ENCODE data around the gene CYB5A. TPM values are rescaled to one million over a fixed set of nuclear protein-coding genes. Genes with fewer than 3 reads are reported as not detected.
"Not testable (repeated sequence)": the region's sequence is repeated elsewhere in the genome, so short reads cannot be mapped to it uniquely, and the experiment has no call there.

The CYB5A gene
- total RNA-seq, 3 donors from 2014 or later (not counting 1 experiment from before 2014, with no cell fraction given): 10.4 to 14.6 (median 13.0) TPM

DNA sequence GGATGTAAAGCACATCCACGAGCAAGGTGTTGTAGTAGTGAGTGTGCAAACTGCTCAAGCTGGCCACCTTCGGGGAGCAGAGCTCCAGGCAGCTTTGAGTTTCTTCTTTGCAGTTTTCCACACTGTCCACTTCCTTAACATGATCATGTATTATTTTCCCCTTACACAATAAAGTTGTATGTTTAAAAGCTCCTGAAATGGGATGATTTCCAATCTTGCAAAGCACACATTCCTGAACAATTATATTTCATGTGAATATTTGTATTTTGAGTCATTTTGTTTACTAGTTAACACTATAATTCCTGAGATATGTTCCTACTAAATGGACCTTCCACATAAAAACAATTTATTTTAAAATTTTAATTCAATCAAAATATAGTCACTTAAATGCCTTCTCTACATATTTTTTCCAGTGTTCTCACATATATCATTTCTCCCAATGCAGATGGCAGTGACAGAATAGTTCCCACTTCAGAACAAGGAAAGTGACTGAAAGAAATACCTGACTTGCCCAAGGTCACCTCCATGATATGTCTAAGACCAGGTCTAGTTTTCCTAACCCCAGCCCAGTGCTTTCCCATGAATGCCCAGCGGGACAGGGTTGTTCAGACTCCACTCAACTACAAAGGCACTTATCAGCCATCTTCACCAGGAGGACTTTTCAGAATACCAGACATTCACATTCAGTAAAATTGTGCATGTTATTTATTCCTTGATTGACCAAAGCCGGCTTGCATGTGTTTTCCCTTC is 5.5 kb downstream of the CYB5A start:
- H3K4me1 Mint-ChIP-seq: peaks cover 19 to 20% of the 10 kb centered on the region in 2 donors
- H3K36me3 ChIP-seq (ENCODE audit: control insufficient read depth, insufficient read depth, low read length): no peaks in the 10 kb centered on the region
- peaks cover 17% of the 10 kb centered on the region for H3K4me1 ChIP-seq (ENCODE audit: control insufficient read depth, insufficient read depth, low read length)
- no peaks in the 10 kb centered on the region for H3K36me3 Mint-ChIP-seq
- H3K27ac Mint-ChIP-seq: no peak overlapping the region
- no peaks in the 10 kb centered on the region for H3K27me3 Mint-ChIP-seq (ENCODE audit: low read depth in 2 of 2)
- TF ChIP-seq CTCF (IDR thresholded peaks at IDR 0.05): no peak
- H3K27me3 ChIP-seq (ENCODE audit: control insufficient read depth, insufficient read depth, low read length): no peaks in the 10 kb centered on the region
- H3K4me3 ChIP-seq (ENCODE audit: low read length): no peak overlapping the region
- H3K9me3 ChIP-seq (ENCODE audit: control insufficient read depth, insufficient read depth, low read length): no peaks in the 10 kb centered on the region
- intact Hi-C loops (cut with micrococcal nuclease): no loop called here
- H3K4me3 Mint-ChIP-seq: no peak overlapping the region
- no peaks in the 10 kb centered on the region for H3K9me3 Mint-ChIP-seq
- WGBS (ENCODE audit: insufficient coverage): 84% methylated on average over 3 of the region's 4 CpGs
- ATAC-seq: no peak
- H3K27ac ChIP-seq (ENCODE audit: low read length): no peak overlapping the region
- DNase-seq: no peak

DNA sequence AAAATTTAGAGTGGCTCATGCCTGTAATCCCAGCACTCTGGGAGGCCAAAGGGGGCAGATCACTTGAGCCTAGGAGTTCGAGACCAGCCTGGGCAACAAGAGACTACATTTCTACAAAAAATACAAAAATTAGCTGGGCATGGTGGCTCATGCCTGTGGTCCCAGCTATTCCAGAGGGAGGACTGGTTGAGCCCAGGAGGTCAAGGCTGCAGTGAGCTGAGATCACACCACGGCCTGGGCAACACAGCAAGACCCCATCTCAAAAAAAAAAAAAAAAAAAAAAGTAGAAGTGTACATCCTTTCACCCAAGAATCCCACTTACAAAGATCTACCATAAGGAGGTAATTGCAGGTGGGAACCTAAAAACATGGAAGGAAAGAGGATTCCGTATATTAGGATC is 6.2 kb downstream of the CYB5A start:
- H3K27me3 Mint-ChIP-seq (ENCODE audit: low read depth in 2 of 2); H3K9me3 Mint-ChIP-seq; H3K36me3 ChIP-seq (ENCODE audit: control insufficient read depth, insufficient read depth, low read length); H3K4me3 ChIP-seq (ENCODE audit: low read length); H3K27me3 ChIP-seq (ENCODE audit: control insufficient read depth, insufficient read depth, low read length); H3K27ac ChIP-seq (ENCODE audit: low read length); H3K27ac Mint-ChIP-seq; intact Hi-C loops (cut with micrococcal nuclease); ATAC-seq; H3K9me3 ChIP-seq (ENCODE audit: control insufficient read depth, insufficient read depth, low read length); H3K4me3 Mint-ChIP-seq; H3K36me3 Mint-ChIP-seq; DNase-seq; H3K4me1 ChIP-seq (ENCODE audit: control insufficient read depth, insufficient read depth, low read length): not testable (repeated sequence)
- WGBS (ENCODE audit: insufficient coverage): 60% methylated on average over 2 of the region's 3 CpGs
- H3K4me1 Mint-ChIP-seq: peaks cover 20 to 26% of the 10 kb centered on the region in 2 donors

- 100% methylated on average over 1 of the region's 1 CpG for WGBS (ENCODE audit: insufficient coverage)
- Histone ChIP-seq H3K27me3 (ENCODE audit: control insufficient read depth, insufficient read depth, low read length) (no peaks in the 10 kb centered on the region), H3K4me3 (ENCODE audit: low read length) (no peak overlapping the region), H3K4me1 (ENCODE audit: control insufficient read depth, insufficient read depth, low read length) (peaks cover 9% of the 10 kb centered on the region), H3K36me3 (ENCODE audit: control insufficient read depth, insufficient read depth, low read length) (no peaks in the 10 kb centered on the region), H3K9me3 (ENCODE audit: control insufficient read depth, insufficient read depth, low read length) (no peaks in the 10 kb centered on the region), H3K27ac (ENCODE audit: low read length) (no peak overlapping the region)
- H3K9me3 Mint-ChIP-seq: no peaks in the 10 kb centered on the region
- ATAC-seq (no peak), DNase-seq (no peak)
- peaks cover 20 to 27% of the 10 kb centered on the region in 2 donors for H3K4me1 Mint-ChIP-seq
- intact Hi-C loops (cut with micrococcal nuclease): no loop called here
- H3K36me3 Mint-ChIP-seq: no peaks in the 10 kb centered on the region
- TF ChIP-seq CTCF (IDR thresholded peaks at IDR 0.05): no peak
- H3K27me3 Mint-ChIP-seq (ENCODE audit: low read depth in 2 of 2): no peaks in the 10 kb centered on the region
- no peak overlapping the region for H3K4me3 Mint-ChIP-seq
- no peak overlapping the region for H3K27ac Mint-ChIP-seq
These were observed 6.8 kb downstream of the CYB5A start for GRCh38 chr18:74284980-74285355.

- Mint-ChIP-seq H3K27me3 (ENCODE audit: low read depth in 2 of 2) (no peaks in the 10 kb centered on the region), H3K4me1 (peaks cover 20 to 27% of the 10 kb centered on the region in 2 donors), H3K9me3 (no peaks in the 10 kb centered on the region), H3K4me3 (no peak overlapping the region), H3K36me3 (no peaks in the 10 kb centered on the region), H3K27ac (no peak overlapping the region)
- no peaks in the 10 kb centered on the region for H3K36me3 ChIP-seq (ENCODE audit: control insufficient read depth, insufficient read depth, low read length)
- no peak overlapping the region for H3K27ac ChIP-seq (ENCODE audit: low read length)
- intact Hi-C loops (cut with micrococcal nuclease): no loop called here
- ATAC-seq (no peak), DNase-seq (no peak)
- TF ChIP-seq CTCF (IDR thresholded peaks at IDR 0.05): no peak
- peaks cover 9% of the 10 kb centered on the region for H3K4me1 ChIP-seq (ENCODE audit: control insufficient read depth, insufficient read depth, low read length)
- no peaks in the 10 kb centered on the region for H3K27me3 ChIP-seq (ENCODE audit: control insufficient read depth, insufficient read depth, low read length)
- WGBS (ENCODE audit: insufficient coverage): 86% methylated on average over 9 of the region's 11 CpGs
- no peak overlapping the region for H3K4me3 ChIP-seq (ENCODE audit: low read length)
- no peaks in the 10 kb centered on the region for H3K9me3 ChIP-seq (ENCODE audit: control insufficient read depth, insufficient read depth, low read length)
These were observed 7.4 kb downstream of the CYB5A start for GRCh38 chr18:74284191-74284979.
